A673 (cell line): Measurements from ENCODE around the gene NHERF1. TPM values are rescaled to one million over a fixed set of nuclear protein-coding genes. Genes with fewer than 3 reads are reported as not detected.

Experiments
- BruUV-seq: library from RNA; stranded (reverse); fragments of 400-500 nt; replicated peaks from 2 replicates; lab custom pipeline; 2021; lab: Mats Ljungman, UMichigan
- CTCF ChIA-PET: fragments of 300-600 bp; sonication (Branson Sonifier 250); formaldehyde crosslinking; loops from one replicate; lab custom pipeline; 2022; ENCODE audit warnings: antibody characterized with exemption; lab: Charles Lee
- POLR2A ChIA-PET: fragments of 300-600 bp; sonication (Branson Sonifier 250); formaldehyde crosslinking; loops from one replicate; lab custom pipeline; 2022; ENCODE audit warnings: antibody characterized with exemption; ENCODE audit not compliant: low non-redundant PET; lab: Charles Lee
- DNase-seq: peaks from one replicate; pipeline ENCODE4 v3.0.0-alpha.2; 2015; ENCODE audit warnings: low spot score
- H3K27ac ChIP-seq: fragments of 200-600 bp; sonication (generic); 2 replicates; pipeline ENCODE4 v1.5.1; 2016; ENCODE audit warnings: mixed run types, low read depth, mild to moderate bottlenecking, mixed read lengths, antibody characterized with exemption, low read length; ENCODE audit not compliant: poor library complexity, severe bottlenecking
- H3K27me3 ChIP-seq: fragments of 200-600 bp; sonication (generic); replicated peaks from 2 replicates; pipeline ENCODE4 v1.6.1; 2017; ENCODE audit warnings: mixed run types, low read depth, mild to moderate bottlenecking, mixed read lengths, antibody characterized with exemption, low read length; ENCODE audit not compliant: insufficient read depth, poor library complexity
- H3K36me3 ChIP-seq: fragments of 200-600 bp; sonication (generic); 2 replicates; pipeline ENCODE4 v1.6.1; 2016; ENCODE audit warnings: mixed run types, mild to moderate bottlenecking, mixed read lengths, antibody characterized with exemption, low read length; ENCODE audit not compliant: insufficient read depth, poor library complexity, severe bottlenecking
- H3K4me1 ChIP-seq: fragments of 200-600 bp; sonication (generic); 2 replicates; pipeline ENCODE4 v1.6.1; 2017; ENCODE audit warnings: mixed run types, mild to moderate bottlenecking, mixed read lengths, antibody characterized with exemption, low read length; ENCODE audit not compliant: insufficient read depth, poor library complexity, severe bottlenecking
- H3K4me3 ChIP-seq: fragments of 200-600 bp; sonication (generic); 2 replicates; pipeline ENCODE4 v1.5.1; 2016; ENCODE audit warnings: low read depth, mixed run types, mild to moderate bottlenecking, mixed read lengths, low read length; ENCODE audit not compliant: poor library complexity, severe bottlenecking
- H3K9me3 ChIP-seq: fragments of 200-600 bp; sonication (generic); 2 replicates; pipeline ENCODE4 v1.6.1; 2016; ENCODE audit warnings: mixed run types, low read depth, mild to moderate bottlenecking, mixed read lengths, antibody characterized with exemption, low read length; ENCODE audit not compliant: poor library complexity, severe bottlenecking
- CTCF ChIP-seq: fragments of 300-800, 200-600 bp; sonication (generic); conservative IDR thresholded peaks from 2 replicates; pipeline ENCODE4 v1.5.1; 2017; ENCODE audit warnings: low read depth, mild to moderate bottlenecking, antibody characterized with exemption, low read length, moderate library complexity, mixed read lengths
- EZH2 ChIP-seq: fragments of 200-600 bp; sonication (generic); IDR thresholded peaks from 2 replicates; pipeline ENCODE4 v1.6.1; 2017; ENCODE audit warnings: borderline replicate concordance, low read depth, mild to moderate bottlenecking, mixed read lengths, antibody characterized with exemption, low read length; ENCODE audit not compliant: poor library complexity, severe bottlenecking
- intact Hi-C: fragments of 100-400 bp; cut with micrococcal nuclease; formaldehyde crosslinking; loops from one replicate; pipeline ENCODE4 v1.10.0; 2022; ENCODE audit not compliant: unreplicated experiment
- total RNA-seq: library from RNA; stranded (reverse); gene quantifications from 2 replicates; pipeline ENCODE4 v1.2.3, GENCODE V29; 2021

NHERF1 gene
- total RNA-seq, 1 experiment from 2014 or later: 33.8 TPM

DNA sequence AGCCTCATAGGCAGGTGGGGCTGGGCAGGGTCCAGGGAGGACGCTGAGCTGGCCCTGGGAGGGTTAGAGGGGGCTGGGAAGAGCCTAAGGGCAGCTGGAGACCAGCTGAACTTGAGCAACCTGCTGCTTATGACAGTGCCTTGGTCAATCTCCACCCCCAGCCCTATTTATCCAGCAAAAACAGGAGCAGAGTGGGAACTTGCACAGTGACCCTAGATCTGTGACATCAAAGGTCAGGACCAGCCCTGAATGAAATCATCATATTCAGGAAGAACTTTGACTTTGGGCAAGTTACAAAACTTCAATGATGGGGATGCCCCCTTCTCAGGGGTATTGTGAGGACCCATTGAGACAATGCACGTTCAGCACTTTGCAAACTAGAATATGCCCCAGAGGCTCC, 45.1 kb upstream of the NHERF1 start:
- H3K27ac ChIP-seq: no peak overlapping the region
- H3K36me3 ChIP-seq: no peaks in the 10 kb centered on the region
- H3K27me3 ChIP-seq: peaks cover 64% of the 10 kb centered on the region
- ChIA-PET CTCF (no interaction called here), POLR2A (no interaction called here)
- no peaks in the 10 kb centered on the region for H3K4me1 ChIP-seq
- no peak for DNase-seq
- BruUV-seq: no TSS peak
- no peak for TF ChIP-seq EZH2
- TF ChIP-seq CTCF: no peak
- no peaks in the 10 kb centered on the region for H3K9me3 ChIP-seq
- intact Hi-C loops: no loop called here
- H3K4me3 ChIP-seq: no peak overlapping the region

DNA sequence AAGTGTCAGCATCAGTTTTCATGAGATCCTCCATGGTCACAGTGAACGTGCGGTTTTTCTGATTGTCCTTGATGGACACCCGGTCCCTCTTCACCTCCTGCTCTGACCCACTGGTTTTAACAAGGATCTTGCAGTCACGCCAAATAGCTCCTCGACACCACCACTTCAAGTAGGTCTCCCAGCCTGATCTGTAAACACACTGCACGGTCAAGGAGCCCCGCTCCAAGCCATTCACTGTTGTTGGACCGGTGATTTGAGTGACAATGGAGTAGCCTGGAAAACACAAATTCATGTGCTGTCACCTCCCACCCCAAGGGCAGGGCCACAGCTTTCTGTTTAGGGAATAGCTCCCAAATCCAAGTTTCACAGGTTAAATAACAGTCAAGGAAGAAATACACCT, 43.9 kb upstream of the NHERF1 start:
- Histone ChIP-seq H3K4me3 (no peak overlapping the region), H3K9me3 (no peaks in the 10 kb centered on the region), H3K4me1 (no peaks in the 10 kb centered on the region), H3K36me3 (no peaks in the 10 kb centered on the region), H3K27ac (no peak overlapping the region), H3K27me3 (peaks cover 71% of the 10 kb centered on the region)
- intact Hi-C loops: no loop called here
- POLR2A ChIA-PET: no interaction called here
- CTCF ChIA-PET: no interaction called here
- TF ChIP-seq CTCF (no peak), EZH2 (no peak)
- no peak for DNase-seq
- no TSS peak for BruUV-seq

- CTCF ChIA-PET: no interaction called here
- intact Hi-C loops: no loop called here
- POLR2A ChIA-PET: no interaction called here
These were observed 37.2 kb upstream of the NHERF1 start for GRCh38 chr17:74711058-74711824.

More at GRCh38 chr17:74711058-74711824, 37.2 kb upstream of the NHERF1 start:
- H3K4me1 ChIP-seq: no peaks in the 10 kb centered on the region
- no peak for DNase-seq
- H3K36me3 ChIP-seq: no peaks in the 10 kb centered on the region
- no peak overlapping the region for H3K4me3 ChIP-seq
- BruUV-seq: no TSS peak
- TF ChIP-seq CTCF (no peak), EZH2 (no peak)
- H3K9me3 ChIP-seq: no peaks in the 10 kb centered on the region
- no peak overlapping the region for H3K27ac ChIP-seq
- H3K27me3 ChIP-seq: peaks cover 59% of the 10 kb centered on the region
